ENCODE measurements around the gene TLR6. TPM values are rescaled to one million over a fixed set of nuclear protein-coding genes. Genes with fewer than 3 reads are reported as not detected.

The TLR6 gene
- total RNA-seq, 1 experiment from 2014 or later = 0.68 TPM

GRCh38 chr4:38794051-38794450, 62.6 kb downstream of the TLR6 start:
- TF ChIP-seq, protein P1, sequence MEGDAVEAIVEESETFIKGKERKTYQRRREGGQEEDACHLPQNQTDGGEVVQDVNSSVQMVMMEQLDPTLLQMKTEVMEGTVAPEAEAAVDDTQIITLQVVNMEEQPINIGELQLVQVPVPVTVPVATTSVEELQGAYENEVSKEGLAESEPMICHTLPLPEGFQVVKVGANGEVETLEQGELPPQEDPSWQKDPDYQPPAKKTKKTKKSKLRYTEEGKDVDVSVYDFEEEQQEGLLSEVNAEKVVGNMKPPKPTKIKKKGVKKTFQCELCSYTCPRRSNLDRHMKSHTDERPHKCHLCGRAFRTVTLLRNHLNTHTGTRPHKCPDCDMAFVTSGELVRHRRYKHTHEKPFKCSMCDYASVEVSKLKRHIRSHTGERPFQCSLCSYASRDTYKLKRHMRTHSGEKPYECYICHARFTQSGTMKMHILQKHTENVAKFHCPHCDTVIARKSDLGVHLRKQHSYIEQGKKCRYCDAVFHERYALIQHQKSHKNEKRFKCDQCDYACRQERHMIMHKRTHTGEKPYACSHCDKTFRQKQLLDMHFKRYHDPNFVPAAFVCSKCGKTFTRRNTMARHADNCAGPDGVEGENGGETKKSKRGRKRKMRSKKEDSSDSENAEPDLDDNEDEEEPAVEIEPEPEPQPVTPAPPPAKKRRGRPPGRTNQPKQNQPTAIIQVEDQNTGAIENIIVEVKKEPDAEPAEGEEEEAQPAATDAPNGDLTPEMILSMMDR (IDR thresholded peaks at IDR 0.05; ENCODE audit: unreplicated experiment) = no peak
- CTCF ChIA-PET = no interaction called here
- no peak for DNase-seq
- no TSS peak for BruUV-seq (replicated peaks)
- intact Hi-C loops (cut with micrococcal nuclease; ENCODE audit: unreplicated experiment) = no loop called here
- H3K4me1 Mint-ChIP-seq (ENCODE audit: low read depth, unreplicated experiment) = no peaks in the 10 kb centered on the region
- no peaks in the 10 kb centered on the region for H3K27me3 Mint-ChIP-seq (ENCODE audit: unreplicated experiment)
- no peak overlapping the region for H3K27ac Mint-ChIP-seq (ENCODE audit: unreplicated experiment)
- no peaks in the 10 kb centered on the region for H3K9me3 Mint-ChIP-seq (ENCODE audit: low read depth, unreplicated experiment)
- H3K4me3 Mint-ChIP-seq (ENCODE audit: low read depth, unreplicated experiment) = no peak overlapping the region
- no peaks in the 10 kb centered on the region for H3K36me3 Mint-ChIP-seq (ENCODE audit: insufficient read depth, unreplicated experiment)

DNA sequence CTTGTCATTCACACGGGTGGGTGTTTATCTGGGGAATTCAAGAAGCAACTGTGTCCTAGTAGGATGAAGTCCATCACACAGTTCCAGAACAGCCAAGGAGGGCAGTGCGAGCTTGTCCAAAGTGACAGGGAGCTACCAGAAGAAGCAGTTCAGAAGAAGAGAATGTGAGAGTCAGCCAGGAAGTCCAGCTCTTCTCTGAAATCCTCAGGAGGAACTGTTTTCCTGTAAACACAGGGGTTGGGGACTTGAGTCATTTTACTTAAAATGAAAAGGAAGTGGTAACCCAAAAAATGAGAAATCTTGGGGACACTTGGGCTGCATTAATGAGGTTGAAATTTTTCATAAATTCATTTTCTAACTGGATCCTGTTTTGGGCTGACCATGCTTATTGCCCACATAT, 65.6 kb downstream of the TLR6 start:
- no peak for DNase-seq
- Mint-ChIP-seq H3K4me3 (ENCODE audit: low read depth, unreplicated experiment) (no peak overlapping the region), H3K9me3 (ENCODE audit: low read depth, unreplicated experiment) (no peaks in the 10 kb centered on the region), H3K4me1 (ENCODE audit: low read depth, unreplicated experiment) (peaks cover 10% of the 10 kb centered on the region), H3K27ac (ENCODE audit: unreplicated experiment) (no peak overlapping the region), H3K27me3 (ENCODE audit: unreplicated experiment) (no peaks in the 10 kb centered on the region), H3K36me3 (ENCODE audit: insufficient read depth, unreplicated experiment) (no peaks in the 10 kb centered on the region)
- CTCF ChIA-PET = interaction anchor here (1.3 kb wide), 1 partner anchor 32 kb away, joined by 5 read pairs; no protein-coding TSS in a partner anchor
- TF ChIP-seq, protein P1 (IDR thresholded peaks at IDR 0.05; ENCODE audit: unreplicated experiment) = no peak
- BruUV-seq (replicated peaks) = no TSS peak
- intact Hi-C loops (cut with micrococcal nuclease; ENCODE audit: unreplicated experiment) = no loop called here

DNA sequence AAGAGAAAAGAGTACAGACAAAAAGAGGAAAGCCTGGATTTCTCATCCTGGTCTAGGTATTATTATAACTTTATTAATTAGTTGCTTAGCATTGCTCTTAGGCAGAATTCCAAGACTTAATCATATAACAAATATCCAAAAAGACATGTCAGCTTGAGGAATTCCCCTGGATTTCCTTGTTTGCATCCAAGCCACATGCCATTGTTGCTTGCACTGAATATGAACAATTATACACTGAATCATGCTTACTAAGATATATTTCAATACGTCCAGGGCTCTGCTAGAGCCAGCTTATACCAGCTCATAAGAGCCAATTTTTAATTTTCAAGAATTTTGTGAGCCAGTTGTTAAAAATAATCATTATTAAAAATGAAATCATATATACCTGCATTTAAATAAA, 68.3 kb downstream of the TLR6 start:
- Mint-ChIP-seq H3K27me3 (ENCODE audit: unreplicated experiment) (no peaks in the 10 kb centered on the region), H3K4me1 (ENCODE audit: low read depth, unreplicated experiment) (peaks cover 10% of the 10 kb centered on the region), H3K27ac (ENCODE audit: unreplicated experiment) (peak overlapping the region; percentile 22), H3K9me3 (ENCODE audit: low read depth, unreplicated experiment) (no peaks in the 10 kb centered on the region), H3K4me3 (ENCODE audit: low read depth, unreplicated experiment) (no peak overlapping the region), H3K36me3 (ENCODE audit: insufficient read depth, unreplicated experiment) (no peaks in the 10 kb centered on the region)
- no TSS peak for BruUV-seq (replicated peaks)
- intact Hi-C loops (cut with micrococcal nuclease; ENCODE audit: unreplicated experiment) = loop anchor here (1.0 kb wide), 1 partner anchor 16 kb away; the partner anchor contains the start of gene TLR1
- no peak for DNase-seq
- CTCF ChIA-PET = no interaction called here
- TF ChIP-seq, protein P1 (IDR thresholded peaks at IDR 0.05; ENCODE audit: unreplicated experiment) = no peak

- no peaks in the 10 kb centered on the region for H3K9me3 Mint-ChIP-seq (ENCODE audit: low read depth, unreplicated experiment)
- no peak overlapping the region for H3K4me3 Mint-ChIP-seq (ENCODE audit: low read depth, unreplicated experiment)
- H3K36me3 Mint-ChIP-seq (ENCODE audit: insufficient read depth, unreplicated experiment) = no peaks in the 10 kb centered on the region
- TF ChIP-seq, protein P1 (IDR thresholded peaks at IDR 0.05; ENCODE audit: unreplicated experiment) = no peak
- BruUV-seq (replicated peaks) = no TSS peak
- intact Hi-C loops (cut with micrococcal nuclease; ENCODE audit: unreplicated experiment) = loop anchor here (1.0 kb wide), 1 partner anchor 17 kb away; the partner anchor contains the start of gene TLR1
- peak overlapping the region; percentile 22 for H3K27ac Mint-ChIP-seq (ENCODE audit: unreplicated experiment)
- peaks cover 10% of the 10 kb centered on the region for H3K4me1 Mint-ChIP-seq (ENCODE audit: low read depth, unreplicated experiment)
- H3K27me3 Mint-ChIP-seq (ENCODE audit: unreplicated experiment) = no peaks in the 10 kb centered on the region
- CTCF ChIA-PET = no interaction called here
- DNase-seq = no peak
Measured at GRCh38 chr4:38787693-38788092, 68.9 kb downstream of the TLR6 start.

Measured in Calu3 (cell line).